ENCODE results near the gene DRC3. TPM values are rescaled to one million over a fixed set of nuclear protein-coding genes. Genes with fewer than 3 reads are reported as not detected.
A peak's percentile ranks its signal among the peaks of the same experiment; 100 is the strongest.

Gene DRC3
- total RNA-seq, 1 experiment from 2014 or later, result not detected

DNA sequence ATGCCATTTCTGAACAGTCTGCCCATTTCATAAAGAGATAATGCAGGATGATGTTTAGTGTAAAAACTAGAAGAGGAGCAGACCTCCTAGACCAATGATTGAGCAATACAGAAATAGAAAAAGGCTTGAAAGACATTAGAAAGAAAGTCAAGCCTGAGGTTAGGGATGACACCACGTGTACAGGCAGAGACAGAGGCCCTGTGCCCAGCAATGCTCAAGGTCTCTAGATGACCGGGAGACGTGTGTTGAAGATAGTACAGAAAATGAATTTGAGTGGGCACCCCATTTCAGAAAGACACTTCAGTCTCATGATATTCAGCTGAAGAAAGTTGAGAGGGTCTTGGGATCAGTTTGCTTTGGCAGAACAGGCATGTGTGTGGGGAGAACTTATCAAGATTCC lies 71.9 kb downstream of the DRC3 start:
- Histone ChIP-seq H3K27ac (ENCODE audit: low read length) (no peak overlapping the region), H3K36me3 (ENCODE audit: insufficient read depth, low read length) (peaks cover 7% of the 10 kb centered on the region; the same call in 1 of the 2 replicates), H3K4me3 (ENCODE audit: low read length) (no peak overlapping the region), H2AFZ (ENCODE audit: low read length) (no peak overlapping the region), H3K9ac (ENCODE audit: low read length) (no peak overlapping the region), H3K27me3 (ENCODE audit: low read length) (no peaks in the 10 kb centered on the region), H3K9me3 (ENCODE audit: low read length) (no peaks in the 10 kb centered on the region), H3K9me2 (replicated peaks; ENCODE audit: insufficient read depth, low read length) (no peaks in the 10 kb centered on the region), H3K79me2 (ENCODE audit: low read length) (peaks cover 54% of the 10 kb centered on the region), H3K4me2 (ENCODE audit: low read depth, low read length, poor library complexity, severe bottlenecking) (no peak overlapping the region), H3K4me1 (ENCODE audit: low read length) (peaks cover 38% of the 10 kb centered on the region), H4K20me1 (ENCODE audit: insufficient read depth, low read depth, low read length) (no peaks in the 10 kb centered on the region)
- no peak for DNase-seq

DNA sequence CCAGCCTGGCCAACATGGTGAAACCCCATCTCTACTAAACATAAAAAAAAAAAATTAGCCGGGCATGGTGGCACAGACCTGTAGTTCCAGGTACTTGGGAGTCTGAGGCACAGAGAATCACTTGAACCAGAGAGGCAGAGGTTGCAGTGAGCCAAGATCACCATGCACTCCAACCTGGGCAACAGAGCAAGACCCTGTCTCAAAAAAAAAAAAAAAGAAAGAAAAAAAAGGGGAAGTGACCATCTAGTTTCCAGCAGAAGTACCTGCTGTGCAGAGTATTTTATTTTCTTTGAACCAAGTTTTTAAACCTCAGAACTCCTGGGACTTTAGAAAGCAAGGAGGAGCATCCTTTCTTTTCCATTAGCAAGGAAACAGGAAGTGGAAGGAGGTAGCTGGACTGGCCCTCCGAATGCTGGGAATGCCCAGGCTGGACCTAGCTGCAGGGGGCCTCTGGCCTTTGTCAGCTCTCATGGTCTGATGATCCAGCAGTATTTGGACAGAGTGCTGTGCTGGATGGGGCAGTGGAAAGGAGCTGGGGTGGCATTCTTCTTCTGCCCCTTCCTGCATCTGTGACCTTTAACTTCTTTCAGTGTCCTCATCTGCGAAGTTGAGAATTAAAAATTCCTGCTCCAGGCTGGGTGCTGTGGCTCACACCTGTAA lies 73.2 kb downstream of the DRC3 start:
- Histone ChIP-seq H3K9ac (ENCODE audit: low read length) (no peak overlapping the region), H3K9me2 (replicated peaks; ENCODE audit: insufficient read depth, low read length) (no peaks in the 10 kb centered on the region), H3K4me1 (ENCODE audit: low read length) (peaks cover 31% of the 10 kb centered on the region), H3K27ac (ENCODE audit: low read length) (no peak overlapping the region), H3K9me3 (ENCODE audit: low read length) (no peaks in the 10 kb centered on the region), H3K79me2 (ENCODE audit: low read length) (peaks cover 45% of the 10 kb centered on the region), H3K4me3 (ENCODE audit: low read length) (no peak overlapping the region), H4K20me1 (ENCODE audit: insufficient read depth, low read depth, low read length) (no peaks in the 10 kb centered on the region), H3K4me2 (ENCODE audit: low read depth, low read length, poor library complexity, severe bottlenecking) (no peak overlapping the region), H3K27me3 (ENCODE audit: low read length) (no peaks in the 10 kb centered on the region), H2AFZ (ENCODE audit: low read length) (no peak overlapping the region), H3K36me3 (ENCODE audit: insufficient read depth, low read length) (peaks cover 7% of the 10 kb centered on the region; the same call in 1 of the 2 replicates)
- peak; percentile 66 for DNase-seq

DNA sequence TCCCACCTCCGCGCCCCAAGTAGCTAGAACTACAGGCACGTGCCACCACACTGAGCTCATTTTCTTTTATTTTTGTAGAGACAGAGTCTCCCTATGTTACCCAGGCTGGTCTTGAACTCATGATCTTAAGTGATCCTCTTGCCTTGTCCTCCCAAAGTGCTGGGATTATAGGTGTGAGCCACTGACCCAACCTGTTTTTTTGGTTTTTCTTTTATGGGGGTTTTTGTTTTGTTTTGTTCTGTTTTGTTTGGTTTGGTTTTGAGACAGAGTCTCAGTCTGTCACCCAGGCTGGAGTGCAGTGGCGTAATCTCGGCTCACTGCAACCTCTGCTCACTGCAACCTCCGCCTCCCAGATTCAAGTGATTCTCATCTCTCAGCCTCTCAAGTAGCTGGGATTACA lies 82.9 kb downstream of the DRC3 start:
- Histone ChIP-seq H3K4me3 (ENCODE audit: low read length) (no peak overlapping the region), H4K20me1 (ENCODE audit: insufficient read depth, low read depth, low read length) (no peaks in the 10 kb centered on the region), H3K4me2 (ENCODE audit: low read depth, low read length, poor library complexity, severe bottlenecking) (no peak overlapping the region), H3K36me3 (ENCODE audit: insufficient read depth, low read length) (peaks cover 19% of the 10 kb centered on the region), H3K27me3 (ENCODE audit: low read length) (no peaks in the 10 kb centered on the region), H2AFZ (ENCODE audit: low read length) (no peak overlapping the region), H3K9me3 (ENCODE audit: low read length) (no peaks in the 10 kb centered on the region), H3K4me1 (ENCODE audit: low read length) (peaks cover 8% of the 10 kb centered on the region), H3K79me2 (ENCODE audit: low read length) (peaks cover 5% of the 10 kb centered on the region; the same call in 1 of the 2 replicates), H3K9me2 (replicated peaks; ENCODE audit: insufficient read depth, low read length) (no peaks in the 10 kb centered on the region), H3K27ac (ENCODE audit: low read length) (no peak overlapping the region), H3K9ac (ENCODE audit: low read length) (no peak overlapping the region)
- DNase-seq, result no peak

DNA sequence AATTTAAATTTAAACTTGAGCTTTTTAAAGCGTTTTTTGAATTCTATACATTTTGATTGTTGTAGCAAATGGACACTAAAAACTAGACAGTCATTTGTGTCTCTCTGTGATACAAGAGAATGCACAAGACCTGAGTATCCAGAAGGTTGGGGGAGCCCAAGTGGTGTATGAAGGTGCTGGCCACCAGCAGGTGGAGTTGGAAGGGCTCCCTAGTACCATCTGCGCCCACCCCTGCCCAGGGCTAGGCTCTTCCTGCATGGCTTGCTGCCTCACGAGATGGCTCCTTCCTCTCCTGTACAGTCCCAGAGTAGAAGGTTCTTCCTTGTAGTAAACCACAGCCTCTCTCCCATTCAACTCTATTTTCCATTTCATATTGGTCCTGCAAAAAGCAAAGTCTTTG lies 83.6 kb downstream of the DRC3 start:
- peaks cover 19% of the 10 kb centered on the region for H3K36me3 ChIP-seq (ENCODE audit: insufficient read depth, low read length)
- DNase-seq, result no peak
- peaks cover 5% of the 10 kb centered on the region; the same call in 1 of the 2 replicates for H3K79me2 ChIP-seq (ENCODE audit: low read length)
- no peaks in the 10 kb centered on the region for H3K9me2 ChIP-seq (replicated peaks; ENCODE audit: insufficient read depth, low read length)
- no peak overlapping the region for H3K4me3 ChIP-seq (ENCODE audit: low read length)
- no peak overlapping the region for H3K9ac ChIP-seq (ENCODE audit: low read length)
- no peak overlapping the region for H3K27ac ChIP-seq (ENCODE audit: low read length)
- H3K4me1 ChIP-seq (ENCODE audit: low read length), result peaks cover 8% of the 10 kb centered on the region
- H3K27me3 ChIP-seq (ENCODE audit: low read length), result no peaks in the 10 kb centered on the region
- no peak overlapping the region for H3K4me2 ChIP-seq (ENCODE audit: low read depth, low read length, poor library complexity, severe bottlenecking)
- no peaks in the 10 kb centered on the region for H4K20me1 ChIP-seq (ENCODE audit: insufficient read depth, low read depth, low read length)
- H3K9me3 ChIP-seq (ENCODE audit: low read length), result no peaks in the 10 kb centered on the region
- H2AFZ ChIP-seq (ENCODE audit: low read length), result no peak overlapping the region

DNA sequence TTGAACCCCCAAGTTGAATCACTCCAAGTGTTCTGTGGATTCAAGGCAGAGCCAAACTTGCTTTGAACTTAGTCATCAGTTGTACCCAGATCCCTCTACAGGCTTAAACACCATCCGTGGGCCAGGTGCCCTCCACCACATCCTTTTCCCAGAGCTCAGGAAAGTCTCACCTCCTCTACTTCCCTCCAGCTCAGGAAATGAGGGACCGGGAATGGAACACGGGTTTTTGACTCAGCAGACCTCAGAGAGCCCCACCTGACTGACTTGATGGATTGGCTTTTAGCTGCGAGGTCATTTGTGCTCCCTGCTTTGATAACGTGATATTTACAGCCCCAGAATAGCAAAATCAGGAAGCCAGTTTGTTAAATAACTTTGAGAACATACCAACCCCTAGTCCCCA lies 86.6 kb downstream of the DRC3 start:
- H3K4me2 ChIP-seq (ENCODE audit: low read depth, low read length, poor library complexity, severe bottlenecking), result no peak overlapping the region
- H3K36me3 ChIP-seq (ENCODE audit: insufficient read depth, low read length), result peaks cover 23% of the 10 kb centered on the region
- H3K27me3 ChIP-seq (ENCODE audit: low read length), result no peaks in the 10 kb centered on the region
- DNase-seq, result no peak
- no peaks in the 10 kb centered on the region for H3K9me2 ChIP-seq (replicated peaks; ENCODE audit: insufficient read depth, low read length)
- no peaks in the 10 kb centered on the region for H4K20me1 ChIP-seq (ENCODE audit: insufficient read depth, low read depth, low read length)
- H3K9me3 ChIP-seq (ENCODE audit: low read length), result no peaks in the 10 kb centered on the region
- H3K4me3 ChIP-seq (ENCODE audit: low read length), result no peak overlapping the region
- H3K4me1 ChIP-seq (ENCODE audit: low read length), result peaks cover 8% of the 10 kb centered on the region
- H3K9ac ChIP-seq (ENCODE audit: low read length), result no peak overlapping the region
- H3K79me2 ChIP-seq (ENCODE audit: low read length), result peaks cover 5% of the 10 kb centered on the region; the same call in 1 of the 2 replicates
- H3K27ac ChIP-seq (ENCODE audit: low read length), result no peak overlapping the region
- H2AFZ ChIP-seq (ENCODE audit: low read length), result no peak overlapping the region

DNA sequence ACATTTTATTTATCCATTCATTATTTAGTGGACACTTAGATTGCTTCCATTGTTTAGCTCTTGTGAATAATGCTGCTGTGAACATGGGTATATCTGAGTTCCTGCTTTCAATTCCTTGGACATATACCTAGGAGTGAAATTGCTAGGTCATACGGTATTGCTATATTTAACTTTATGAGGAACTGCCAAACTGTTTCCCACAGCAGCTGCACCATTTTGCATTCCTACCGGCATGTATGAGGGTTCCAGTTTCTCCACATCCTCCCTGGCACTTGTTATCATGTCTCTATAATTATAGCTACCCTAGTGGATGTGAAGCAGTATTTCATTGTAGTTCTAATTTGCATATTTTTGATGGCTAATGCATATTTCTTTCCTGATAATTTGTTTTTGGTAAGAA lies 91.4 kb downstream of the DRC3 start:
- Histone ChIP-seq H3K27ac (ENCODE audit: low read length) (no peak overlapping the region), H3K4me3 (ENCODE audit: low read length) (no peak overlapping the region), H4K20me1 (ENCODE audit: insufficient read depth, low read depth, low read length) (no peaks in the 10 kb centered on the region), H2AFZ (ENCODE audit: low read length) (no peak overlapping the region), H3K9me3 (ENCODE audit: low read length) (no peaks in the 10 kb centered on the region), H3K4me2 (ENCODE audit: low read depth, low read length, poor library complexity, severe bottlenecking) (no peak overlapping the region), H3K9me2 (replicated peaks; ENCODE audit: insufficient read depth, low read length) (no peaks in the 10 kb centered on the region), H3K4me1 (ENCODE audit: low read length) (peaks cover 4% of the 10 kb centered on the region), H3K9ac (ENCODE audit: low read length) (no peak overlapping the region), H3K79me2 (ENCODE audit: low read length) (no peaks in the 10 kb centered on the region), H3K27me3 (ENCODE audit: low read length) (no peaks in the 10 kb centered on the region), H3K36me3 (ENCODE audit: insufficient read depth, low read length) (peaks cover 8% of the 10 kb centered on the region; the same call in 1 of the 2 replicates)
- no peak for DNase-seq

DNA sequence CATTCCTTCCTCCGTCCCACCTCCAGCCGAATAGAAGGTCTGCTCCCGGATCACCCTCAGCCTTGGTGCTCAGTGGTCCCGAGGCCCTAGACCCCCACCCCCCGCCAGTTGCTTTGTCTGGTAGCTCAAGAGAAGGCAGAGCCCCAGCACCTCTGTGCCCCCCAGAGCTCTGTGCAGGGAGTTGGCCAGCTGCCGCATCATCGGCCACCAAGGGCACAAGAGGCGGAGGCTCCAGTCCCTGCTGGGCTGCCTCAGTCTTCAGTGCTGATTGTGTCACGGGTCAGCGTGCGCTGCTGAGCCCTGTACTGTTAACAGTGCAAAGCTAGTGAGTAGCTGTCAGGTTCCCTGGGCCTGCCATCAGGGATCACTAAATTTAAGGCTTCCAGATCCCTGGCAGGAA lies 92.9 kb downstream of the DRC3 start:
- Histone ChIP-seq H3K36me3 (ENCODE audit: insufficient read depth, low read length) (peaks cover 8% of the 10 kb centered on the region; the same call in 1 of the 2 replicates), H3K4me1 (ENCODE audit: low read length) (no peaks in the 10 kb centered on the region), H3K9me2 (replicated peaks; ENCODE audit: insufficient read depth, low read length) (no peaks in the 10 kb centered on the region)

More for the DNA sequence above, 92.9 kb downstream of the DRC3 start:
- H2AFZ ChIP-seq (ENCODE audit: low read length), result no peak overlapping the region
- no peak overlapping the region for H3K4me2 ChIP-seq (ENCODE audit: low read depth, low read length, poor library complexity, severe bottlenecking)
- DNase-seq, result no peak
- H3K79me2 ChIP-seq (ENCODE audit: low read length), result no peaks in the 10 kb centered on the region
- H3K27me3 ChIP-seq (ENCODE audit: low read length), result no peaks in the 10 kb centered on the region
- H3K27ac ChIP-seq (ENCODE audit: low read length), result no peak overlapping the region
- H3K4me3 ChIP-seq (ENCODE audit: low read length), result no peak overlapping the region
- no peak overlapping the region for H3K9ac ChIP-seq (ENCODE audit: low read length)
- H4K20me1 ChIP-seq (ENCODE audit: insufficient read depth, low read depth, low read length), result no peaks in the 10 kb centered on the region
- H3K9me3 ChIP-seq (ENCODE audit: low read length), result no peaks in the 10 kb centered on the region
